IMR-90 (cell line): ENCODE data around the gene PDCL3. TPM values are rescaled to one million over a fixed set of nuclear protein-coding genes. Genes with fewer than 3 reads are reported as not detected.

Experiments used
- ATAC-seq: fragments of 200-7000 bp; cut with Tn5 transposase; 2 replicates; pipeline ENCODE4 v1.9.1; 2020; ENCODE audit warnings: low read depth, mild to moderate bottlenecking, moderate library complexity
- BruUV-seq: library from RNA; stranded (reverse); fragments of 400-500 nt; replicated peaks from 2 replicates; lab custom pipeline; 2021; lab: Mats Ljungman, UMichigan
- CTCF ChIA-PET: fragments of 300-600 bp; formaldehyde crosslinking; extraction: SDS; loops from one replicate; lab custom pipeline; 2021; ENCODE audit warnings: antibody characterized with exemption; lab: Yijun Ruan, JAX
- POLR2A ChIA-PET: fragments of 300-600 bp; sonication (Branson Sonifier 250); formaldehyde crosslinking; loops from one replicate; lab custom pipeline; 2022; ENCODE audit warnings: antibody characterized with exemption; ENCODE audit not compliant: unreplicated experiment; lab: Charles Lee
- DNase-seq: peaks from one replicate; pipeline ENCODE4 v3.0.0; 2013
- H2AFZ ChIP-seq: replicated peaks from 2 replicates; pipeline ENCODE3; 2013; ENCODE audit warnings: low read length, mild to moderate bottlenecking; ENCODE audit not compliant: poor library complexity
- H2AK5ac ChIP-seq: 2 replicates; pipeline ENCODE4 v1.6.1; 2013; ENCODE audit warnings: low read depth, low read length, inconsistent platforms
- H2AK9ac ChIP-seq: replicated peaks from 2 replicates; pipeline ENCODE3; 2013; ENCODE audit warnings: mild to moderate bottlenecking, low read depth, low read length, moderate library complexity; ENCODE audit not compliant: poor library complexity
- H2BK120ac ChIP-seq: 2 replicates; pipeline ENCODE4 v1.6.1; 2013; ENCODE audit warnings: low read depth, low read length, inconsistent platforms
- H2BK15ac ChIP-seq: 3 replicates; pipeline ENCODE4 v1.6.1; 2013; ENCODE audit warnings: low read depth, low read length, inconsistent platforms
- H2BK20ac ChIP-seq: 2 replicates; pipeline ENCODE4 v1.6.1; 2013; ENCODE audit warnings: low read depth, mild to moderate bottlenecking, inconsistent platforms, low read length, moderate library complexity
- H2BK5ac ChIP-seq: 2 replicates; pipeline ENCODE4 v1.6.1; 2013; ENCODE audit warnings: mild to moderate bottlenecking, low read depth, low read length, inconsistent platforms; ENCODE audit not compliant: poor library complexity, severe bottlenecking
- H3K14ac ChIP-seq: replicated peaks from 2 replicates; pipeline ENCODE4 v1.6.1; 2013; ENCODE audit warnings: low read depth, low read length, inconsistent platforms
- H3K18ac ChIP-seq: 2 replicates; pipeline ENCODE4 v1.6.1; 2013; ENCODE audit warnings: low read depth, low read length, control low read depth
- H3K23ac ChIP-seq: 2 replicates; pipeline ENCODE4 v1.6.1; 2013; ENCODE audit warnings: low read depth, low read length, inconsistent platforms
- H3K27ac ChIP-seq: 2 replicates; pipeline ENCODE4 v1.5.1; 2013; ENCODE audit warnings: mild to moderate bottlenecking, control low read depth, low read length; ENCODE audit not compliant: insufficient read depth
- H3K27me3 ChIP-seq: 2 replicates; pipeline ENCODE4 v1.6.1; 2013; ENCODE audit warnings: low read length; ENCODE audit not compliant: control insufficient read depth, insufficient read depth
- H3K36me3 ChIP-seq: 2 replicates; pipeline ENCODE4 v1.6.1; 2013; ENCODE audit warnings: low read length, mixed read lengths; ENCODE audit not compliant: control insufficient read depth, insufficient read depth
- H3K4ac ChIP-seq: 2 replicates; pipeline ENCODE4 v1.6.1; 2013; ENCODE audit warnings: low read depth, low read length, inconsistent platforms
- H3K4me1 ChIP-seq: 2 replicates; pipeline ENCODE4 v1.6.1; 2013; ENCODE audit warnings: low read length, mixed read lengths; ENCODE audit not compliant: control insufficient read depth, insufficient read depth
- H3K4me2 ChIP-seq: 2 replicates; pipeline ENCODE4 v1.6.1; 2013; ENCODE audit warnings: low read depth, mild to moderate bottlenecking, control low read depth, low read length, moderate library complexity
- H3K4me3 ChIP-seq: 2 replicates; pipeline ENCODE4 v1.5.1; 2013; ENCODE audit warnings: low read depth, mild to moderate bottlenecking, control low read depth, low read length, moderate library complexity; ENCODE audit not compliant: insufficient read depth
- H3K56ac ChIP-seq: 2 replicates; pipeline ENCODE4 v1.6.1; 2013; ENCODE audit warnings: low read length, inconsistent platforms; ENCODE audit not compliant: insufficient read depth; ENCODE audit errors: extremely low read depth
- H3K79me1 ChIP-seq, 2 experiments: 2 replicates each; pipeline ENCODE4 v1.6.1; 2013; ENCODE audit warnings: low read length in 2 of 2, inconsistent platforms in 1 of 2, low read depth in 1 of 2
- H3K9ac ChIP-seq: 2 replicates; pipeline ENCODE4 v1.6.1; 2013; ENCODE audit warnings: low read depth, low read length, control low read depth
- H3K9me1 ChIP-seq: 2 replicates; pipeline ENCODE4 v1.6.1; 2013; ENCODE audit warnings: low read length, inconsistent platforms; ENCODE audit not compliant: insufficient read depth
- H3K9me3 ChIP-seq: 2 replicates; pipeline ENCODE4 v1.6.1; 2013; ENCODE audit warnings: low read length; ENCODE audit not compliant: control insufficient read depth, insufficient read depth
- H4K20me1 ChIP-seq: 2 replicates; pipeline ENCODE4 v1.6.1; 2013; ENCODE audit warnings: low read length, inconsistent platforms; ENCODE audit not compliant: insufficient read depth
- H4K5ac ChIP-seq: 2 replicates; pipeline ENCODE4 v1.6.1; 2013; ENCODE audit warnings: mild to moderate bottlenecking, low read depth, low read length, control low read depth
- H4K8ac ChIP-seq, 2 experiments: 2 replicates each; pipeline ENCODE4 v1.6.1; 2013; ENCODE audit warnings: low read depth in 2 of 2, low read length in 2 of 2, control low read depth in 1 of 2, inconsistent platforms in 1 of 2
- H4K91ac ChIP-seq: 2 replicates; pipeline ENCODE4 v1.6.1; 2013; ENCODE audit warnings: low read depth, low read length, inconsistent platforms; ENCODE audit not compliant: insufficient read depth
- CTCF ChIP-seq: conservative IDR thresholded peaks from 2 replicates; pipeline ENCODE4 v1.5.1; 2012; ENCODE audit warnings: mild to moderate bottlenecking, low read depth, low read length, improper control_type of control experiment
- WGBS, 2 experiments: methylation state at CpG; one replicate each; pipeline versions ENCODE4 v1.1.5 to v1.1.7; 2013; ENCODE audit warnings: missing lambda C conversion rate in 2 of 2; ENCODE audit not compliant: insufficient read length in 1 of 2; ENCODE audit errors: extremely low coverage in 2 of 2; 5-methylcytosine and 5-hydroxymethylcytosine counted together
- dilution Hi-C: fragments of 300-500 bp; cut with HindIII; formaldehyde crosslinking; loops from one replicate; pipeline ENCODE4 v1.14.3; 2018; ENCODE audit warnings: low sequenced_read_pairs; ENCODE audit not compliant: unreplicated experiment
- in situ Hi-C: fragments of 300-500 bp; cut with MboI; formaldehyde crosslinking; loops from 3 replicates; pipeline ENCODE4 v1.14.3; 2019; ENCODE audit warnings: low sequenced_read_pairs, inconsistent platforms, mixed read lengths
- intact Hi-C: fragments of 100-400 bp; cut with micrococcal nuclease; formaldehyde crosslinking; loops from 2 replicates; pipeline ENCODE4 v1.10.0; 2022
- polyA plus RNA-seq, 3 experiments: library from polyadenylated mRNA; depleted of rRNA; stranded (reverse); fragments of >200 nt; gene quantifications; 2 replicates each; pipeline ENCODE4 v1.2.3, GENCODE V29; 2012; ENCODE audit warnings: low replicate concordance in 1 of 3
- total RNA-seq: library from RNA; depleted of rRNA; stranded (reverse); fragments of >200 nt; gene quantifications from 2 replicates; pipeline ENCODE4 v1.2.3, GENCODE V29; 2012

PDCL3 gene
- total and polyA plus RNA-seq, 2 of the 4 experiments (the other 2 are of a cell fraction) = 9.5 to 26.4 TPM

- Histone ChIP-seq H3K9me1 (peaks cover 9% of the 10 kb centered on the region; the same call in 1 of the 2 replicates), H2AK9ac (peak overlapping the region; percentile 9), H3K27ac (no peak overlapping the region), H3K4ac (no peak overlapping the region), H3K4me3 (no peak overlapping the region), H2BK15ac (no peak overlapping the region), H2BK5ac (no peak overlapping the region), H4K5ac (no peak overlapping the region), H3K4me1 (peaks cover 5% of the 10 kb centered on the region; the same call in 1 of the 2 replicates), H4K91ac (no peak overlapping the region), H3K36me3 (no peaks in the 10 kb centered on the region), H3K18ac (no peak overlapping the region), H2AK5ac (no peak overlapping the region), H3K9me3 (no peaks in the 10 kb centered on the region), H2BK20ac (no peak overlapping the region), H4K20me1 (no peaks in the 10 kb centered on the region), H3K79me1 (peaks cover 9 to 15% of the 10 kb centered on the region in 2 experiments; a peak in 3 of 4 replicates), H3K9ac (no peak overlapping the region), H2AFZ (peak overlapping the region; percentile 77), H2BK120ac (no peak overlapping the region), H3K27me3 (peaks cover 3% of the 10 kb centered on the region), H4K8ac (peak overlapping the region; percentile 55 to 59; a peak in 2 of 4 replicates), H3K56ac (no peak overlapping the region), H3K14ac (no peak overlapping the region), H3K23ac (peak overlapping the region; percentile 51; the same call in 1 of the 2 replicates), H3K4me2 (no peak overlapping the region)
- TF ChIP-seq CTCF = no peak
- dilution Hi-C loops (no loop called here), in situ Hi-C loops (no loop called here), intact Hi-C loops (loop anchor here (5.0 kb wide), 1 partner anchor 299 kb away; no protein-coding TSS in a partner anchor)
- DNase-seq (no peak), ATAC-seq (no peak)
- CTCF ChIA-PET = no interaction called here
- no TSS peak for BruUV-seq
- POLR2A ChIA-PET = no interaction called here
- WGBS, 2 experiments = 100% methylated on average over 1 of the region's 4 CpGs; no CpG with 5 or more reads in 1 of the 2 experiments
These were observed 1.6 kb upstream of the PDCL3 start for GRCh38 chr2:100561191-100561590.
